Activated CD8-positive, alpha-beta memory T cell treated with anti-CD3 and anti-CD28 coated beads, Interleukin-2, amount 10 ng/mL, durations not matched to agents 7 days and 5 days (primary cell): ENCODE measurements around the gene C5AR1. TPM values are rescaled to one million over a fixed set of nuclear protein-coding genes. Genes with fewer than 3 reads are reported as not detected.
A peak's percentile ranks its signal among the peaks of the same experiment; 100 is the strongest.
"Not testable (repeated sequence)": the region's sequence is repeated elsewhere in the genome, so short reads cannot be mapped to it uniquely, and the experiment has no call there.

ENCODE experiments used
- ATAC-seq: fragments of 150-1000 bp; cut with Tn5 transposase; one replicate; pipeline ENCODE4 v1.10.0; 2021; ENCODE audit warnings: moderate library complexity
- CTCF ChIA-PET: fragments of 350-600 bp; sonication (Branson Sonifier 250); formaldehyde crosslinking; loops from one replicate; lab custom pipeline; 2021; ENCODE audit warnings: antibody characterized with exemption; lab: Charles Lee
- DNase-seq: peaks from one replicate; pipeline ENCODE4 v3.0.0-alpha.2; 2020
- H3K27ac Mint-ChIP-seq: one replicate; pipeline ENCODE4 v1.8.0; 2021; ENCODE audit warnings: mild to moderate bottlenecking, mixed read lengths
- H3K27me3 Mint-ChIP-seq: one replicate; pipeline ENCODE4 v1.8.0; 2021; ENCODE audit warnings: mixed read lengths
- H3K36me3 Mint-ChIP-seq: one replicate; pipeline ENCODE4 v1.8.0; 2021; ENCODE audit warnings: mild to moderate bottlenecking, mixed read lengths
- H3K4me1 Mint-ChIP-seq: one replicate; pipeline ENCODE4 v1.8.0; 2021; ENCODE audit warnings: mixed read lengths
- H3K4me3 Mint-ChIP-seq: one replicate; pipeline ENCODE4 v1.8.0; 2021; ENCODE audit warnings: mild to moderate bottlenecking, moderate library complexity, mixed read lengths
- H3K9me3 Mint-ChIP-seq: one replicate; pipeline ENCODE4 v1.8.0; 2022; ENCODE audit warnings: low read depth, mixed read lengths
- total RNA-seq, 2 experiments: library from RNA; stranded (reverse); gene quantifications; one replicate each; pipeline ENCODE4 v1.2.3, GENCODE V29; 2021

C5AR1 gene
- 1 to 10 TPM in 1 of 2 experiments, not detected in 1; 1.4 TPM for total RNA-seq

DNA sequence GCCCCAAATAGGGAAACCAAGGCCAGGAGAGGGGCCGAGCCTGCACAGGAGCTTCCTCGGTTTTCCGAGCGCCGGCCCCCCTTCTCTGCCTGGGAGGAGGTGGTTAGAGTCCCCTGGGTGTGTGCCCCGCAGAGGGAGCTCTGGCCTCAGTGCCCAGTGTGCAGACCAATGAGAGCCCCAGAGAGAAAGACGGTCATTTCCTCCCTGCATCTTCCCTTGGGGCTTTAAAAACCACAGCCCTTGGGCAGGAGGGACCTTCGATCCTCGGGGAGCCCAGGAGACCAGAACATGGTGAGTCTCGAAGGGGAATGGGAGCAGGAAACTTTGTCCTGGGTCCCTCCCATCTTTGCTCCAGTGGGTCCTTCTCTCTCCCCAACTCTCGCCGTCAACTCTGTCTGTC, at the start of gene C5AR1:
TSS of gene C5AR1 (plus strand) at position 254 of the 400 bp plus-strand sequence. CDS start at position 289, 35 bp downstream.
- DNase-seq (no peak), ATAC-seq (no peak)
- Mint-ChIP-seq H3K4me1 (peaks cover 3% of the 10 kb centered on the region), H3K4me3 (no peak within 1 kb of the TSS), H3K36me3 (no peaks in the 10 kb centered on the region), H3K27ac (no peak within 1 kb of the TSS), H3K27me3 (peaks cover 13% of the 10 kb centered on the region), H3K9me3 (no peaks in the 10 kb centered on the region)
- CTCF ChIA-PET: interaction anchor here (2.0 kb wide), 1 partner anchor 81 kb away, joined by 12 read pairs; no protein-coding TSS in a partner anchor

GRCh38 chr19:47260476-47260875, 49.2 kb upstream of the C5AR1 start:
- H3K4me3 Mint-ChIP-seq: no peak overlapping the region
- no peaks in the 10 kb centered on the region for H3K27me3 Mint-ChIP-seq
- H3K27ac Mint-ChIP-seq: no peak overlapping the region
- DNase-seq (no peak), ATAC-seq (no peak)
- peaks cover 37% of the 10 kb centered on the region for H3K36me3 Mint-ChIP-seq
- CTCF ChIA-PET: interaction anchor here (1.0 to 1.5 kb wide), 4 partner anchors 13 to 50 kb away, joined by 3 to 5 read pairs (median 3); partner anchors contain the start of gene INAFM1
- no peaks in the 10 kb centered on the region for H3K9me3 Mint-ChIP-seq
- peaks cover 28% of the 10 kb centered on the region for H3K4me1 Mint-ChIP-seq

GRCh38 chr19:47261946-47262793, 47.5 kb upstream of the C5AR1 start:
- DNase-seq, H3K27me3 Mint-ChIP-seq, H3K27ac Mint-ChIP-seq, ATAC-seq, H3K4me3 Mint-ChIP-seq, H3K9me3 Mint-ChIP-seq: not testable (repeated sequence)
- H3K36me3 Mint-ChIP-seq: peaks cover 49% of the 10 kb centered on the region
- CTCF ChIA-PET: interaction anchor here (0.7 to 1.4 kb wide), 3 partner anchors 12 to 52 kb away, joined by 3 to 6 read pairs (median 4); no protein-coding TSS in a partner anchor
- H3K4me1 Mint-ChIP-seq: peaks cover 23% of the 10 kb centered on the region

- Mint-ChIP-seq H3K4me1 (peaks cover 8% of the 10 kb centered on the region), H3K4me3 (no peak overlapping the region), H3K36me3 (peaks cover 46% of the 10 kb centered on the region), H3K27ac (no peak overlapping the region), H3K27me3 (no peaks in the 10 kb centered on the region), H3K9me3 (no peaks in the 10 kb centered on the region)
- no peak for ATAC-seq
- CTCF ChIA-PET: interaction anchor here (0.9 kb wide), 1 partner anchor 54 kb away, joined by 3 read pairs; no protein-coding TSS in a partner anchor
- DNase-seq: no peak
Observed at GRCh38 chr19:47264629-47265028, 45.0 kb upstream of the C5AR1 start.

- Mint-ChIP-seq H3K36me3 (peaks cover 35% of the 10 kb centered on the region), H3K27me3 (no peaks in the 10 kb centered on the region), H3K4me3 (no peak overlapping the region), H3K9me3 (no peaks in the 10 kb centered on the region), H3K4me1 (peaks cover 4% of the 10 kb centered on the region), H3K27ac (no peak overlapping the region)
- ATAC-seq (no peak), DNase-seq (no peak)
- CTCF ChIA-PET: no interaction called here
Observed at GRCh38 chr19:47266401-47266941, 43.2 kb upstream of the C5AR1 start.

- Mint-ChIP-seq H3K4me1 (peaks cover 5% of the 10 kb centered on the region), H3K27me3 (no peaks in the 10 kb centered on the region), H3K27ac (no peak overlapping the region), H3K9me3 (no peaks in the 10 kb centered on the region), H3K4me3 (no peak overlapping the region), H3K36me3 (peaks cover 32% of the 10 kb centered on the region)
- CTCF ChIA-PET: no interaction called here
- no peak for ATAC-seq
- DNase-seq: no peak
Observed at GRCh38 chr19:47267350-47267759, 42.3 kb upstream of the C5AR1 start.

DNA sequence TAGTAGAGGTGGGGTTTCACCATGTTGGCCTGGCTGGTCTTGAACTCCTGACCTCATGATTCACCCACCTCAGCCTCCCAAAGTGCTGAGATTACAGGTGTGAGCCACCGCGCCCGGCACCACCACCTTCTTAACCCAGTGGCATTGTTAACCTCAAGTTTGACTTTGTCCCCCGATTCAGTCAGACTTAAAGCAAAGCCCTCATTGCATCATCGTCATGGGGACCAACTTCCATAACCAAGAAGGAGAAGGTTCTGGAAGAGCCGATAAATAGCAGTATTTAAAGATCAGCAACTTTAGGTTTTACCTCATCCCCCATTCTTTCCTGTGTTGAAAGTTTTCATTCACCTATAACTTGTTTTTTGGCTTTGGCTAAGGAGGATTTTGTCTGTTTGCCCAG, 41.6 kb upstream of the C5AR1 start:
- no peak overlapping the region for H3K27ac Mint-ChIP-seq
- no peaks in the 10 kb centered on the region for H3K9me3 Mint-ChIP-seq

GRCh38 chr19:47269596-47269995, 40.1 kb upstream of the C5AR1 start:
- peaks cover 20% of the 10 kb centered on the region for H3K36me3 Mint-ChIP-seq
- H3K9me3 Mint-ChIP-seq: no peaks in the 10 kb centered on the region
- no peak overlapping the region for H3K27ac Mint-ChIP-seq
- no peak overlapping the region for H3K4me3 Mint-ChIP-seq
- H3K4me1 Mint-ChIP-seq: peaks cover 9% of the 10 kb centered on the region
- DNase-seq: no peak
- no peaks in the 10 kb centered on the region for H3K27me3 Mint-ChIP-seq
- ATAC-seq: no peak
- CTCF ChIA-PET: interaction anchor here (0.9 to 1.6 kb wide), 3 partner anchors 13 to 80 kb away, joined by 3 read pairs; partner anchors contain the start of genes CCDC9 and DHX34

More for the DNA sequence above, 41.6 kb upstream of the C5AR1 start:
- ATAC-seq: no peak
- H3K36me3 Mint-ChIP-seq: peaks cover 27% of the 10 kb centered on the region
- no peak overlapping the region for H3K4me3 Mint-ChIP-seq
- no peak for DNase-seq
- H3K27me3 Mint-ChIP-seq: no peaks in the 10 kb centered on the region
- H3K4me1 Mint-ChIP-seq: peaks cover 9% of the 10 kb centered on the region
- CTCF ChIA-PET: interaction anchor here (0.7 kb wide), 1 partner anchor 298 kb away, joined by 3 read pairs; no protein-coding TSS in a partner anchor

DNA sequence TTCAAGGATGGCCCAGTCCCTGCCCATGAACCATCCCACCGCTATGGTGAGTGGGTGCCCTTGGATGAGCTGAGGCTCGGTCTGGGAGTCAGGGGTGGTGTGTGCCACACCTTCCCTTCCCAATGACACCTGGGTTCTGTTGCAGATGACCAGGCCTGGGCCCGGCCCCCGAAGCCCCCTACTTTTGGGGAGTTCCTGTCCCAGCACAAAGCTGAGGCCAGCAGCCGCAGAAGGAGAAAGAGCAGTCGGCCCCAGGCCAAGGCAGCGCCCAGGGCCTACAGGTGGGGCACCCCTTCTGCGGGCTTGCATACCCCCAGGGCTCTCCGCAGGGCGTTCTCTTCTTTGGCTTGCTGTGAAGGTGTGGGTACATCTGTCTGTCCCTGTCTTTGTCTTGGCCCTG, 39.3 kb upstream of the C5AR1 start:
- H3K36me3 Mint-ChIP-seq: peaks cover 18% of the 10 kb centered on the region
- H3K4me1 Mint-ChIP-seq: peaks cover 11% of the 10 kb centered on the region
- no peak for ATAC-seq
- H3K27me3 Mint-ChIP-seq: no peaks in the 10 kb centered on the region
- no peak for DNase-seq
- CTCF ChIA-PET: interaction anchor here (1.4 to 1.6 kb wide), 2 partner anchors 24 to 26 kb away, joined by 3 read pairs; no protein-coding TSS in a partner anchor
- H3K4me3 Mint-ChIP-seq: no peak overlapping the region
- H3K9me3 Mint-ChIP-seq: no peaks in the 10 kb centered on the region
- no peak overlapping the region for H3K27ac Mint-ChIP-seq

DNA sequence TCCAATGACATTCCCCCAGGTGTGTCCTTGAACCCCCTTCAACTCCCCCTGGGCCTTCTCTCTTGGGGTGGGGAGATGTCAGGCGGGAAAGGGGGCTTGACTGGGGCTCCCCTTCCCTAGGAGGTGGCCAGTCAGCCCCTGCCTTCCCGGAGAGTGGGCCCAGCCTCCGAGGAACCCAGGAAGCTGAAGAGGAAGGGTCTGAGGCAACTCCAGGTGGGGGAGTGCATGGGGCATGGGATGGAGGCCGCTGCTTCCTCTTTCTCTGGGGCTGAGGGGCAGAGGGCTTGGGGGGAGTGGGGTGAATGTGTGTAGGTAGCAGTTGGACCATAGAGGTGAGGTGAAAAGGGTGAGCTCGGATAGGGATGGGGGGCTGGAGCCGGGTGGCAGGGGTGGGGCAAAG, 37.7 kb upstream of the C5AR1 start:
- H3K4me1 Mint-ChIP-seq: peaks cover 16% of the 10 kb centered on the region
- no peaks in the 10 kb centered on the region for H3K27me3 Mint-ChIP-seq
- DNase-seq (no peak), ATAC-seq (no peak)
- CTCF ChIA-PET: interaction anchor here (0.6 to 0.7 kb wide), 2 partner anchors 36 to 122 kb away, joined by 3 read pairs; no protein-coding TSS in a partner anchor
- no peaks in the 10 kb centered on the region for H3K9me3 Mint-ChIP-seq
- H3K36me3 Mint-ChIP-seq: peaks cover 13% of the 10 kb centered on the region
- peak overlapping the region; percentile 94 for H3K4me3 Mint-ChIP-seq
- peak overlapping the region; percentile 46 for H3K27ac Mint-ChIP-seq

GRCh38 chr19:47272448-47273312, 37.0 kb upstream of the C5AR1 start:
- ATAC-seq: no peak
- no peaks in the 10 kb centered on the region for H3K27me3 Mint-ChIP-seq

GRCh38 chr19:47273313-47274070, 36.2 kb upstream of the C5AR1 start:
- Mint-ChIP-seq H3K4me1 (peaks cover 18% of the 10 kb centered on the region), H3K36me3 (peaks cover 8% of the 10 kb centered on the region), H3K4me3 (peak overlapping the region; percentile 94), H3K9me3 (no peaks in the 10 kb centered on the region), H3K27ac (peak overlapping the region; percentile 98), H3K27me3 (no peaks in the 10 kb centered on the region)
- DNase-seq (peak; percentile 97), ATAC-seq (peak; percentile 81)
- CTCF ChIA-PET: interaction anchor here (0.6 to 3.6 kb wide), 15 partner anchors 9 to 210 kb away, joined by 3 to 22 read pairs (median 5); partner anchors contain the start of genes CCDC9, DHX34 and KPTN

More at GRCh38 chr19:47272448-47273312, 37.0 kb upstream of the C5AR1 start:
- Mint-ChIP-seq H3K36me3 (peaks cover 9% of the 10 kb centered on the region), H3K4me1 (peaks cover 16% of the 10 kb centered on the region), H3K27ac (peak overlapping the region; percentile 98), H3K9me3 (no peaks in the 10 kb centered on the region), H3K4me3 (peak overlapping the region; percentile 94)
- CTCF ChIA-PET: interaction anchor here (0.6 to 0.7 kb wide), 2 partner anchors 36 to 123 kb away, joined by 3 read pairs; no protein-coding TSS in a partner anchor
- no peak for DNase-seq
